Fibroblast of the aortic adventitia (primary cell): ENCODE data around the gene GALNT9. TPM values are rescaled to one million over a fixed set of nuclear protein-coding genes. Genes with fewer than 3 reads are reported as not detected.

ENCODE experiments used
- DNase-seq: peaks from one replicate; pipeline ENCODE4 v3.0.0-alpha.2; 2010; ENCODE audit warnings: low read depth
- H3K4me3 ChIP-seq: 2 replicates; pipeline ENCODE4 v1.5.1; 2011; ENCODE audit warnings: low read depth, mild to moderate bottlenecking, control low read depth, low read length, moderate library complexity
- total RNA-seq: library from RNA; depleted of rRNA; stranded (reverse); fragments of >200 nt; gene quantifications from 2 replicates; pipeline ENCODE4 v1.2.3, GENCODE V29; 2012; ENCODE audit warnings: low replicate concordance
- TF ChIP-seq, protein P1 (sequence below): IDR thresholded peaks from 2 replicates; pipeline ENCODE4 v1.5.1; 2011; ENCODE audit warnings: mild to moderate bottlenecking, low read length, control low read depth, inconsistent platforms; ENCODE audit not compliant: insufficient read depth

The GALNT9 gene
- total RNA-seq, 1 donor: not detected

GRCh38 chr12:132324173-132324572 is 5.2 kb downstream of the GALNT9 start:
- TF ChIP-seq, protein P1, sequence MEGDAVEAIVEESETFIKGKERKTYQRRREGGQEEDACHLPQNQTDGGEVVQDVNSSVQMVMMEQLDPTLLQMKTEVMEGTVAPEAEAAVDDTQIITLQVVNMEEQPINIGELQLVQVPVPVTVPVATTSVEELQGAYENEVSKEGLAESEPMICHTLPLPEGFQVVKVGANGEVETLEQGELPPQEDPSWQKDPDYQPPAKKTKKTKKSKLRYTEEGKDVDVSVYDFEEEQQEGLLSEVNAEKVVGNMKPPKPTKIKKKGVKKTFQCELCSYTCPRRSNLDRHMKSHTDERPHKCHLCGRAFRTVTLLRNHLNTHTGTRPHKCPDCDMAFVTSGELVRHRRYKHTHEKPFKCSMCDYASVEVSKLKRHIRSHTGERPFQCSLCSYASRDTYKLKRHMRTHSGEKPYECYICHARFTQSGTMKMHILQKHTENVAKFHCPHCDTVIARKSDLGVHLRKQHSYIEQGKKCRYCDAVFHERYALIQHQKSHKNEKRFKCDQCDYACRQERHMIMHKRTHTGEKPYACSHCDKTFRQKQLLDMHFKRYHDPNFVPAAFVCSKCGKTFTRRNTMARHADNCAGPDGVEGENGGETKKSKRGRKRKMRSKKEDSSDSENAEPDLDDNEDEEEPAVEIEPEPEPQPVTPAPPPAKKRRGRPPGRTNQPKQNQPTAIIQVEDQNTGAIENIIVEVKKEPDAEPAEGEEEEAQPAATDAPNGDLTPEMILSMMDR: no peak
- no peak for DNase-seq
- no peak overlapping the region for H3K4me3 ChIP-seq

- no peak overlapping the region for H3K4me3 ChIP-seq
- TF ChIP-seq, protein P1: no peak
- DNase-seq: no peak
These were observed 6.0 kb downstream of the GALNT9 start for GRCh38 chr12:132323171-132324010.

DNA sequence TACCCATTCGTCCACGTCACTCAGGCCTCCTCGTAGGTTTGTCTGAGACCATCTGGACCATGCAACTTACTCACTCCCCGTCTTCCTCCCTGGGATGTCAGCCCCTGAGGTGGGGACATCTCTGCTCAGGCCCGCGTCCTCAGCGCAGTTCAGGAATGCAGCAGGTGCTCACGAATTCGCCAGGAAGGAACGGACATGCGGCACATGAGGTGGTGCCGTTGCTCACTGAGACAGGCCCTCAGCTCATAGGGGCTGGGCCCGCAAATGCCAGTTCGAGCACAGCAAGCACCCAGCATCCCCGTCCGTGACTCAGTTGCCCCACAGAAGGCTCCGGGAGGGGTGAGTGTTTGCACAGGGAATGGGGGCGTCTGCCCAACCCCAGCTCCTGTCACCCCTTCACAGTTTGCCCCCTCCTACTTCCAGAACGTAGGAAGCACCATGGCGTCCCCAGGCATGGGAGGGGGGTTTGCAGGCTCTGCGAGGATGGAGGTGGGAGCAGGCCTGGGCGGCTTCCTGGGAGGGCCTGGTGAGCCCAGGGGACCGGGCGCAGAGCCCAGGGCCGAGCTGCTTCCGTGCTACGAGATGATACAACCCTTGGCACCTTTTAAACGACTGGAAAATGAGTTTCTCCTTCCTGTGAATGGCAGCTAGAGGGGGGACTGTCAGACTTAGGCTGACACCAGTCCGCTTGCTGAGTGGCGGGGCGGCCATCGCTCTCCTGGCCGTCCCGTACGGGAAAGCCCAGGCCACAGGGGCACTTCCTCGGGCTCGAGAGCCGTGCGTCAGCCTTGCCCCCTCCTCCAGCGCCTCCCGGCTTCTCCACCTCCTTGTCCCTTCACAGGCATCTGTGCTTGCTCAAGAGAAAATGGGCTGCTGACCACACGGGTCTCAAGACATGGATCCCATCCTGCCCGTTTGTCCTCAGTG is 6.9 kb downstream of the GALNT9 start:
- TF ChIP-seq, protein P1: no peak
- no peak for DNase-seq
- H3K4me3 ChIP-seq: no peak overlapping the region

DNA sequence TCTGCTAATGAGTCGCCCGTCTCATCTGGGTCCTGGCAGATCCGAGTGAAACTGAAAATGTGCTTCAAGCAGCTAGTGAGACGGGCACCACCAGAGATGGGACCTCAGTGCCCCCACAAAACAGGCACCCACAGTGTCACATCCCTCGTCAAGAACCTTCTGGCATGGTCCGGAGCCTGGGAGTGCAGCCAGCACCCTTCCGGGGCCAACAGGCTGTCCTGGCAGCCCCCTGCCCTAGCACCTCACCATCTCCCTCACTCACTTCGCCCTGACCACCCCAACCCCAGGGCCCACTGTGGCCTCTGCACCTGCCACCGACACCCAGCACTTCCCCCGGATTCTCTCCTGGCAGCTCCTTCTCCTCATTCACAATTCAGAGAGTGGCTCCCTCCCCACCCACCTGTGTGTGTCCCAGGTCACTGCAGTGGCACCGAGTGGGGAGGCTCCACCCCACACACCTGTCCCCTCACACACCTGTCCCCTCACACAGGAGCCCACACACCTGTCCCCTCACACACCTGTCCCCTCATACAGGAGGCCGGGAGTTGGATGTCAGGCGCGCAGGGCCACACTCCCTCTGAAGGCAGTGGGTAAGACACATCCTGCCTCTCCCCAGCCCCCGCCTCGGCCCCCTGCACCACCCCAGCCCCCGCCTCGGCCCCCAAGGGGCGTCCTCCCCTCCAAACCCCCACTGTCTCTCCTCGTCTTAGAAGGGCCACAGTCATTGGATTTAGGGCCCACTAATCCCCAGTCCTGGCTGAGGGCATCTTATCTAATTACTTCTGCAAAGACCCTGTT is 7.9 kb downstream of the GALNT9 start:
- DNase-seq: no peak
- TF ChIP-seq, protein P1: no peak

GRCh38 chr12:132320767-132321211 is 8.6 kb downstream of the GALNT9 start:
- DNase-seq: no peak
- TF ChIP-seq, protein P1: no peak
- no peak overlapping the region for H3K4me3 ChIP-seq

More for the DNA sequence above, 7.9 kb downstream of the GALNT9 start:
- H3K4me3 ChIP-seq: no peak overlapping the region

DNA sequence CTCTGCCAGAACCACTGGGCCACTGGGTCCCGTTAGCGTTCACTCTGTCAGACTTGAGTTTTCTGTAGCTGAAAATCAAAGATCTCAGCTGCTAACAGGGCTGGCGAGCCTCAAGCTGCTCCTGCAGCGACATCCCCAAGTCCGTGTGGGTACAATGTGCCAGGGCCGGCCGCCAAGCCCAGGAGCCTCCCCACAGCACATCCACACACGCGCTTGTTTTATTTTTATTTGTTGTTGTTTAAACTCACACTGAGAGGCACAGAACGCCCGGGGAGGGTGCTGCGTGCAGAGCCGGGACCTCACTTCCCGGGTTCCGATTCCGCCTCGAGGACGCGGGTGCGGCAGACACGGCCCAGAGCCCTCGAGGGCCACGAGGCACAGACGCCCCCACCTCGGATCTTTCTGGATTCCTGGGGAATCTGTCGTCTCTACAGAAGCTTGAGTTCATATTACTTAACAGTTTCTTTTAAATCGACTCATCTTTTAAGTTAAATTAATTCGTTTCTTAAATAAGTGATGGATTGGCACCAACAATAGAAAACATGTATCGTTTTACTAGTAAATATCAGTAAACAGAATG is 9.3 kb downstream of the GALNT9 start:
- TF ChIP-seq, protein P1: no peak
- DNase-seq: no peak
- H3K4me3 ChIP-seq: no peak overlapping the region
